ENCODE data around the gene PICK1.

DNA sequence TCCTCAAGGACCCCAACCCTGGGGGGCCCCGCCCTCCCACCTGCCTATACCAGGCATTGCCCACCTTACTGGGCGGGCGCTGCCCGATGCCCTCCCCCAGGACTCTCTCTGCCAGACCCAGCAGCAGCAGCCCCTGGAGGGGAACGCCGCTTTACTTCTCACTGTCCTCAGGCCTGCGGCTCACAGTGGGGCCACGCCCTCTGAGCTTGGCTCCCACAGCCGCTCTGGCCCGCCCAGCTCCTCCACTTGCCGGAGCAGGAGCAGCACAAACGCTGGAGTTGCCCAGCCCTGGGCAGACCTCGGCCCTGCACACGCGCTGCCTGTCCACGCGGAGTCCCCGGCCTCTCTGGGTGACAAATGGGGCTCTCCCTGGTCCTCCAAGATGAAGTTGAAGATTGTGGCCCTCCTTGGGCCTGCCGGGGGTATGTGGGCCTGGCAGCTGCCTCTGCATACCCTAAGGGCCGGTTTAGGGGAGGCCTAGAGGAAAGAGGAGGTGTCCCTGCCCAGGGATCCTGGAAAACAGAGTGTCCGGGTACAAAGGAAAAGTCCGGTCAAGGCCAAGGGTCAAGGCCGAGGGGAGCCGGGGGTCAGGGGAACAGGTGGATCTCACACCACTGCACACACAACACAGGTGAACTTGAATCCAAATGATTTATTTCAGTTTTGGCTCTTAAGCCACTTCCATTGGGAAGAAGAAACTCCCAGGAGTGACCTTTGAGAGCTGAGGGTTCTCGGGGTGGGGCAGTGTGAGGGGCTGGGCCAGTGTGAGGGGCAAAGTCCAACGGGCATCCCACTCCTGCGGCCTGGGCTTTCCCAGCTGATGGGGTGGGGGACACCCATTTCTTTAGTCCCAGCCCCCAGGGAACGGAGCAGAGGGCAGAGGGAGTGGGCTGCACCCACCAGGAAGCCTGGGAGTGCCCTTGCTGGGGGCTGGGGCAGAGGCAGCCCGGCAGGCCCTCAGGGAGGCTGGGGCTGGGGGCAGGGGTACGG lies 54.0 kb downstream of the PICK1 start:
- TF ChIP-seq, protein P1, sequence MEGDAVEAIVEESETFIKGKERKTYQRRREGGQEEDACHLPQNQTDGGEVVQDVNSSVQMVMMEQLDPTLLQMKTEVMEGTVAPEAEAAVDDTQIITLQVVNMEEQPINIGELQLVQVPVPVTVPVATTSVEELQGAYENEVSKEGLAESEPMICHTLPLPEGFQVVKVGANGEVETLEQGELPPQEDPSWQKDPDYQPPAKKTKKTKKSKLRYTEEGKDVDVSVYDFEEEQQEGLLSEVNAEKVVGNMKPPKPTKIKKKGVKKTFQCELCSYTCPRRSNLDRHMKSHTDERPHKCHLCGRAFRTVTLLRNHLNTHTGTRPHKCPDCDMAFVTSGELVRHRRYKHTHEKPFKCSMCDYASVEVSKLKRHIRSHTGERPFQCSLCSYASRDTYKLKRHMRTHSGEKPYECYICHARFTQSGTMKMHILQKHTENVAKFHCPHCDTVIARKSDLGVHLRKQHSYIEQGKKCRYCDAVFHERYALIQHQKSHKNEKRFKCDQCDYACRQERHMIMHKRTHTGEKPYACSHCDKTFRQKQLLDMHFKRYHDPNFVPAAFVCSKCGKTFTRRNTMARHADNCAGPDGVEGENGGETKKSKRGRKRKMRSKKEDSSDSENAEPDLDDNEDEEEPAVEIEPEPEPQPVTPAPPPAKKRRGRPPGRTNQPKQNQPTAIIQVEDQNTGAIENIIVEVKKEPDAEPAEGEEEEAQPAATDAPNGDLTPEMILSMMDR (conservative IDR thresholded peaks at IDR 0.05 in 1 of 2, IDR thresholded peaks at IDR 0.05 in 1 of 2; ENCODE audit: low read depth in 1 of 2, low read length in 2 of 2), result no peak
- no peak for TF ChIP-seq EZH2 (IDR thresholded peaks at IDR 0.05; ENCODE audit: low read length, missing control alignments)

Data from fibroblast of lung (primary cell).